HEK293T (cell line): ENCODE measurements around the gene C16orf74.

Experiments used
- CTCF ChIA-PET: fragments of 350-600 bp; formaldehyde crosslinking; extraction: SDS; loops from one replicate; lab custom pipeline; 2021; ENCODE audit warnings: antibody characterized with exemption, inconsistent platforms; lab: Yijun Ruan, JAX
- POLR2A ChIA-PET: fragments of 350-600 bp; formaldehyde crosslinking; extraction: SDS; loops from one replicate; lab custom pipeline; 2020; ENCODE audit warnings: antibody characterized with exemption, inconsistent platforms; lab: Yijun Ruan, JAX
- DNase-seq: peaks from one replicate; pipeline ENCODE4 v3.0.0; 2012; ENCODE audit warnings: mixed read lengths; ENCODE audit errors: extremely low spot score
- ARNT ChIP-seq: fragments of 450-650 bp; IDR thresholded peaks from 2 replicates; pipeline ENCODE4 v1.6.1; 2017; ENCODE audit warnings: mild to moderate bottlenecking
- BHLHE40 ChIP-seq: fragments of 450-650 bp; IDR thresholded peaks from 2 replicates; pipeline ENCODE4 v1.6.1; 2016; ENCODE audit warnings: mild to moderate bottlenecking, moderate library complexity, borderline replicate concordance
- CTBP1 ChIP-seq: fragments of 450-650 bp; IDR thresholded peaks from 2 replicates; pipeline ENCODE4 v1.6.1; 2016; ENCODE audit warnings: borderline replicate concordance
- ELF4 ChIP-seq: fragments of 450-650 bp; IDR thresholded peaks from 2 replicates; pipeline ENCODE4 v1.6.1; 2017; ENCODE audit warnings: antibody characterized with exemption
- FOXA1 ChIP-seq: fragments of 450-650 bp; IDR thresholded peaks from 2 replicates; pipeline ENCODE4 v1.6.1; 2016; ENCODE audit warnings: mild to moderate bottlenecking
- FOXK2 ChIP-seq: fragments of 450-650 bp; IDR thresholded peaks from 2 replicates; pipeline ENCODE4 v1.6.1; 2016; ENCODE audit warnings: mild to moderate bottlenecking
- FOXM1 ChIP-seq: fragments of 450-650 bp; IDR thresholded peaks from 2 replicates; pipeline ENCODE4 v1.6.1; 2017; ENCODE audit warnings: mild to moderate bottlenecking, borderline replicate concordance
- HDGF ChIP-seq: fragments of 450-650 bp; IDR thresholded peaks from 2 replicates; pipeline ENCODE4 v1.6.1; 2017; ENCODE audit warnings: antibody characterized with exemption, borderline replicate concordance
- L3MBTL2 ChIP-seq: fragments of 450-650 bp; conservative IDR thresholded peaks from 2 replicates; pipeline ENCODE4 v1.6.1; 2016; ENCODE audit warnings: mild to moderate bottlenecking
- LEF1 ChIP-seq: fragments of 450-650 bp; IDR thresholded peaks from 2 replicates; pipeline ENCODE4 v1.6.1; 2017; ENCODE audit warnings: mild to moderate bottlenecking, borderline replicate concordance
- NFRKB ChIP-seq: fragments of 450-650 bp; IDR thresholded peaks from 2 replicates; pipeline ENCODE4 v1.6.1; 2016; ENCODE audit warnings: mild to moderate bottlenecking, moderate library complexity
- PKNOX1 ChIP-seq: fragments of 450-650 bp; IDR thresholded peaks from 2 replicates; pipeline ENCODE4 v1.6.1; 2016
- SP1 ChIP-seq: fragments of 450-650 bp; IDR thresholded peaks from 2 replicates; pipeline ENCODE4 v1.6.1; 2017
- SUZ12 ChIP-seq: fragments of 450-650 bp; IDR thresholded peaks from 2 replicates; pipeline ENCODE4 v1.6.1; 2016; ENCODE audit warnings: mild to moderate bottlenecking
- TARDBP ChIP-seq: fragments of 450-650 bp; IDR thresholded peaks from 2 replicates; pipeline ENCODE4 v1.6.1; 2016
- ZNF384 ChIP-seq: fragments of 450-650 bp; IDR thresholded peaks from 2 replicates; pipeline ENCODE4 v1.6.1; 2016

C16orf74 gene

GRCh38 chr16:85781156-85781555 lies 30.3 kb upstream of the C16orf74 start:
- TF ChIP-seq CTBP1 (no peak), L3MBTL2 (no peak), ZNF384 (no peak), SUZ12 (no peak), ELF4 (no peak), FOXM1 (no peak), FOXK2 (no peak), ARNT (no peak), TARDBP (no peak), FOXA1 (no peak), LEF1 (no peak), HDGF (no peak), PKNOX1 (no peak), NFRKB (no peak), SP1 (no peak)
- ChIA-PET CTCF (no interaction called here), POLR2A (no interaction called here)
- DNase-seq = no peak

GRCh38 chr16:85780281-85780680 lies 29.4 kb upstream of the C16orf74 start:
- ChIA-PET POLR2A (no interaction called here), CTCF (no interaction called here)
- DNase-seq = no peak
- TF ChIP-seq ZNF384 = no peak
- no peak for TF ChIP-seq FOXA1
- no peak for TF ChIP-seq FOXM1
- no peak for TF ChIP-seq SUZ12
- TF ChIP-seq CTBP1 = no peak
- TF ChIP-seq FOXK2 = no peak
- TF ChIP-seq NFRKB = no peak
- no peak for TF ChIP-seq BHLHE40
- no peak for TF ChIP-seq LEF1
- no peak for TF ChIP-seq ARNT
- TF ChIP-seq L3MBTL2 = no peak
- no peak for TF ChIP-seq SP1
- TF ChIP-seq HDGF = no peak
- TF ChIP-seq PKNOX1 = no peak
- TF ChIP-seq TARDBP = no peak
- TF ChIP-seq ELF4 = no peak

GRCh38 chr16:85778873-85779272 lies 28.0 kb upstream of the C16orf74 start:
- no peak for DNase-seq
- ChIA-PET CTCF (no interaction called here), POLR2A (no interaction called here)
- TF ChIP-seq FOXK2 (no peak), HDGF (no peak), NFRKB (no peak), BHLHE40 (no peak), ELF4 (no peak), PKNOX1 (no peak), SUZ12 (no peak), FOXM1 (no peak), L3MBTL2 (no peak), ZNF384 (no peak), CTBP1 (no peak), LEF1 (no peak)

GRCh38 chr16:85777583-85778310 lies 26.9 kb upstream of the C16orf74 start:
- ChIA-PET POLR2A (no interaction called here), CTCF (no interaction called here)
- TF ChIP-seq FOXK2 (no peak), ARNT (no peak), ELF4 (no peak), CTBP1 (no peak), ZNF384 (no peak), L3MBTL2 (no peak), TARDBP (no peak), LEF1 (no peak), FOXM1 (no peak), BHLHE40 (no peak), PKNOX1 (no peak), FOXA1 (no peak), SUZ12 (no peak), NFRKB (no peak), SP1 (no peak), HDGF (no peak)
- no peak for DNase-seq

GRCh38 chr16:85774811-85775210 lies 23.9 kb upstream of the C16orf74 start:
- ChIA-PET CTCF (interaction anchor here (0.7 kb wide), 1 partner anchor 522 kb away, joined by 3 read pairs; no protein-coding TSS in a partner anchor), POLR2A (no interaction called here)
- no peak for TF ChIP-seq BHLHE40
- no peak for TF ChIP-seq PKNOX1
- no peak for TF ChIP-seq LEF1
- no peak for TF ChIP-seq L3MBTL2
- TF ChIP-seq FOXM1 = no peak
- TF ChIP-seq ELF4 = no peak
- no peak for TF ChIP-seq HDGF
- TF ChIP-seq ZNF384 = no peak
- no peak for TF ChIP-seq TARDBP
- no peak for TF ChIP-seq FOXA1
- TF ChIP-seq NFRKB = no peak
- TF ChIP-seq ARNT = no peak
- no peak for TF ChIP-seq CTBP1
- DNase-seq = no peak
